ENCODE measurements around the gene B4GALNT3. TPM values are rescaled to one million over a fixed set of nuclear protein-coding genes. Genes with fewer than 3 reads are reported as not detected.

The B4GALNT3 gene
- total RNA-seq, 2 donors from 2014 or later: 19.3 to 29.0 TPM

- Histone ChIP-seq H3K4me3 (no peak overlapping the region), H3K36me3 (no peaks in the 10 kb centered on the region), H3K27ac (no peak overlapping the region), H3K4me1 (peaks cover 0 to 10% of the 10 kb centered on the region in 2 donors), H3K9me3 (no peaks in the 10 kb centered on the region), H3K27me3 (no peaks in the 10 kb centered on the region)
- no peak for TF ChIP-seq CTCF (IDR thresholded peaks at IDR 0.05)
- no peak for DNase-seq (ENCODE audit: low spot score)
Observed at GRCh38 chr12:597926-598568, 138.3 kb downstream of the B4GALNT3 start.

GRCh38 chr12:599756-600155, 140.0 kb downstream of the B4GALNT3 start:
- H3K9me3 ChIP-seq: no peaks in the 10 kb centered on the region
- TF ChIP-seq CTCF (IDR thresholded peaks at IDR 0.05): no peak
- H3K27me3 ChIP-seq: no peaks in the 10 kb centered on the region
- no peak for DNase-seq (ENCODE audit: low spot score)
- H3K4me3 ChIP-seq: no peak overlapping the region
- H3K27ac ChIP-seq: no peak overlapping the region
- H3K36me3 ChIP-seq: no peaks in the 10 kb centered on the region
- peaks cover 0 to 10% of the 10 kb centered on the region in 2 donors for H3K4me1 ChIP-seq

- H3K4me1 ChIP-seq: peaks cover 0 to 23% of the 10 kb centered on the region in 2 donors
- no peaks in the 10 kb centered on the region for H3K27me3 ChIP-seq
- H3K4me3 ChIP-seq: no peak overlapping the region
- DNase-seq (ENCODE audit: low spot score): no peak
- H3K27ac ChIP-seq: no peak overlapping the region
- H3K9me3 ChIP-seq: no peaks in the 10 kb centered on the region
- no peaks in the 10 kb centered on the region for H3K36me3 ChIP-seq
- no peak for TF ChIP-seq CTCF (IDR thresholded peaks at IDR 0.05)
Observed at GRCh38 chr12:601976-602699, 142.4 kb downstream of the B4GALNT3 start.

GRCh38 chr12:602700-603068, 142.9 kb downstream of the B4GALNT3 start:
- TF ChIP-seq CTCF (IDR thresholded peaks at IDR 0.05): no peak
- DNase-seq (ENCODE audit: low spot score): no peak

GRCh38 chr12:604956-605355, 145.2 kb downstream of the B4GALNT3 start:
- H3K27me3 ChIP-seq: no peaks in the 10 kb centered on the region
- no peaks in the 10 kb centered on the region for H3K36me3 ChIP-seq
- no peak overlapping the region for H3K4me3 ChIP-seq
- H3K4me1 ChIP-seq: peaks cover 0 to 34% of the 10 kb centered on the region in 2 donors
- H3K9me3 ChIP-seq: no peaks in the 10 kb centered on the region
- DNase-seq (ENCODE audit: low spot score): no peak
- TF ChIP-seq CTCF (IDR thresholded peaks at IDR 0.05): no peak
- no peak overlapping the region for H3K27ac ChIP-seq

More at GRCh38 chr12:602700-603068, 142.9 kb downstream of the B4GALNT3 start:
- Histone ChIP-seq H3K27me3 (no peaks in the 10 kb centered on the region), H3K4me3 (no peak overlapping the region), H3K9me3 (no peaks in the 10 kb centered on the region), H3K27ac (no peak overlapping the region), H3K4me1 (peaks cover 0 to 26% of the 10 kb centered on the region in 2 donors), H3K36me3 (no peaks in the 10 kb centered on the region)

Measured in right atrium auricular region (tissue), 2 donors.